HL-60 (cell line): Measurements from ENCODE around the gene SLC16A5.

ENCODE experiments used
- CTCF ChIP-seq: IDR thresholded peaks from one replicate; pipeline ENCODE4 v1.5.1; 2011; ENCODE audit warnings: low read length, control low read depth, inconsistent platforms; ENCODE audit not compliant: insufficient read depth
- GABPA ChIP-seq: IDR thresholded peaks from 2 replicates; pipeline ENCODE4 v1.6.1; 2012; ENCODE audit warnings: low read depth
- POLR2AphosphoS5 ChIP-seq: IDR thresholded peaks from 2 replicates; pipeline ENCODE4 v1.6.1; 2012; ENCODE audit warnings: low read depth
- REST ChIP-seq: IDR thresholded peaks from 2 replicates; pipeline ENCODE4 v1.6.1; 2012; ENCODE audit warnings: low read depth; ENCODE audit not compliant: insufficient replicate concordance

- no peak for TF ChIP-seq CTCF
- no peak for TF ChIP-seq POLR2AphosphoS5
- TF ChIP-seq REST, result no peak
- no peak for TF ChIP-seq GABPA
These were observed 47.7 kb downstream of the SLC16A5 start for GRCh38 chr17:75135452-75135851.
